CD14-positive monocyte (primary cell): ENCODE measurements around the gene RYR2. TPM values are rescaled to one million over a fixed set of nuclear protein-coding genes. Genes with fewer than 3 reads are reported as not detected.

Experiments used
- DNase-seq, 3 donors: peaks; one replicate each; pipeline ENCODE4 v3.0.0-alpha.2; 2011 to 2022
- H2AFZ ChIP-seq: 2 replicates; pipeline ENCODE4 v1.6.0; 2012; ENCODE audit warnings: mild to moderate bottlenecking, low read depth, low read length, inconsistent platforms; ENCODE audit not compliant: insufficient read depth, poor library complexity, severe bottlenecking
- H3K27ac ChIP-seq, 2 donors: 1 replicate in 1 of 2; 2 replicates in 1 of 2; pipeline ENCODE4 v1.5.1; 2012 to 2013; ENCODE audit warnings: low read length in 2 of 2, control low read depth in 1 of 2, inconsistent platforms in 1 of 2, low read depth in 1 of 2, mild to moderate bottlenecking in 1 of 2
- H3K27me3 ChIP-seq, 2 donors: one replicate each; pipeline versions ENCODE4 v1.6.0 to v1.6.1; 2011 to 2013; ENCODE audit warnings: low read length in 2 of 2; ENCODE audit not compliant: control insufficient read depth in 2 of 2, insufficient read depth in 2 of 2
- H3K36me3 ChIP-seq, 2 donors: replicated peaks in 1 of 2; 1 replicate in 1 of 2; 2 replicates in 1 of 2; pipeline versions ENCODE4 v1.5.1 to v1.6.1; 2012 to 2013; ENCODE audit warnings: low read length in 2 of 2, control low read depth in 1 of 2, inconsistent platforms in 1 of 2, mild to moderate bottlenecking in 1 of 2; ENCODE audit not compliant: insufficient read depth in 2 of 2, control insufficient read depth in 1 of 2
- H3K4me1 ChIP-seq, 2 donors: 1 replicate in 1 of 2; 2 replicates in 1 of 2; pipeline versions ENCODE4 v1.5.1 to v1.6.1; 2012 to 2013; ENCODE audit warnings: low read length in 2 of 2, control low read depth in 1 of 2, inconsistent platforms in 1 of 2, mild to moderate bottlenecking in 1 of 2, moderate library complexity in 1 of 2; ENCODE audit not compliant: insufficient read depth in 2 of 2, control insufficient read depth in 1 of 2
- H3K4me2 ChIP-seq: replicated peaks from 2 replicates; pipeline ENCODE3; 2012; ENCODE audit warnings: low read length, moderate library complexity, mild to moderate bottlenecking; ENCODE audit not compliant: poor library complexity, severe bottlenecking; ENCODE audit errors: extremely low read depth
- H3K4me3 ChIP-seq, 3 experiments: fragments of 200-600 bp in 1 of 3; sonication (generic) in 1 of 3; replicated peaks in 1 of 3; 1 replicate in 2 of 3; 2 replicates in 1 of 3; pipeline ENCODE4 v1.5.1; 2011 to 2013; ENCODE audit warnings: low read length in 3 of 3, mild to moderate bottlenecking in 3 of 3, control low read depth in 2 of 3, low read depth in 2 of 3, inconsistent platforms in 1 of 3, moderate library complexity in 1 of 3
- H3K79me2 ChIP-seq: 2 replicates; pipeline ENCODE4 v1.6.0; 2012; ENCODE audit warnings: mild to moderate bottlenecking, control low read depth, inconsistent platforms, low read length, moderate library complexity; ENCODE audit not compliant: insufficient read depth
- H3K9ac ChIP-seq: 2 replicates; pipeline ENCODE4 v1.6.0; 2017; ENCODE audit warnings: low read length, mild to moderate bottlenecking; ENCODE audit not compliant: insufficient read depth, poor library complexity, severe bottlenecking
- H3K9me3 ChIP-seq, 2 donors: replicated peaks in 1 of 2; 1 replicate in 1 of 2; 2 replicates in 1 of 2; pipeline versions ENCODE4 v1.5.1 to v1.6.1; 2012 to 2013; ENCODE audit warnings: low read length in 2 of 2, control low read depth in 1 of 2; ENCODE audit not compliant: control insufficient read depth in 1 of 2, insufficient read depth in 1 of 2
- H4K20me1 ChIP-seq: 2 replicates; pipeline ENCODE4 v1.6.0; 2012; ENCODE audit warnings: mild to moderate bottlenecking, low read length, control low read depth, moderate library complexity; ENCODE audit not compliant: insufficient read depth
- H3K27ac Mint-ChIP-seq, 7 donors: one replicate each; pipeline ENCODE4 v1.8.0; 2020; ENCODE audit warnings: mild to moderate bottlenecking in 7 of 7, mixed read lengths in 7 of 7, moderate library complexity in 6 of 7, inconsistent platforms in 2 of 7
- H3K27me3 Mint-ChIP-seq, 3 donors: one replicate each; pipeline ENCODE4 v1.8.0; 2021 to 2022; ENCODE audit warnings: low read depth in 3 of 3, mild to moderate bottlenecking in 3 of 3, mixed read lengths in 3 of 3, moderate library complexity in 3 of 3, inconsistent platforms in 1 of 3
- H3K36me3 Mint-ChIP-seq, 2 donors: one replicate each; pipeline ENCODE4 v1.8.0; 2020; ENCODE audit warnings: mixed read lengths in 2 of 2, inconsistent platforms in 1 of 2, mild to moderate bottlenecking in 1 of 2
- H3K4me1 Mint-ChIP-seq: one replicate; pipeline ENCODE4 v1.8.0; 2020; ENCODE audit warnings: mild to moderate bottlenecking, mixed read lengths
- H3K4me3 Mint-ChIP-seq, 2 donors: one replicate each; pipeline ENCODE4 v1.8.0; 2020; ENCODE audit warnings: mild to moderate bottlenecking in 2 of 2, mixed read lengths in 2 of 2, moderate library complexity in 1 of 2
- H3K9me3 Mint-ChIP-seq, 7 donors: one replicate each; pipeline ENCODE4 v1.8.0; 2020 to 2022; ENCODE audit warnings: mixed read lengths in 7 of 7, mild to moderate bottlenecking in 6 of 7, moderate library complexity in 6 of 7, inconsistent platforms in 2 of 7
- CTCF ChIP-seq: fragments of 200-600 bp; IDR thresholded peaks from one replicate; pipeline ENCODE4 v1.8.0; 2022; ENCODE audit warnings: antibody characterized with exemption, mild to moderate bottlenecking
- WGBS: methylation state at CpG from one replicate; pipeline ENCODE4 v1.1.5; 2013; ENCODE audit warnings: missing lambda C conversion rate; ENCODE audit not compliant: insufficient coverage; 5-methylcytosine and 5-hydroxymethylcytosine counted together
- intact Hi-C, 2 donors: fragments of 100-400 bp; cut with micrococcal nuclease; formaldehyde crosslinking; loops; one replicate each; pipeline versions ENCODE4 v1.15.0 to v1.15.1; 2023
- polyA plus RNA-seq, 3 donors: library from polyadenylated mRNA; depleted of rRNA in 1 of 3; unstranded in 2 of 3; stranded (reverse) in 1 of 3; fragments of 300-500 nt in 2 of 3; fragments of >200 nt in 1 of 3; fragmentation: Illumina TruSeq in 2 of 3; gene quantifications; 1 replicate in 2 of 3; 2 replicates in 1 of 3; pipeline ENCODE4 v1.2.3, GENCODE V29; 2012 to 2021

The RYR2 gene
- polyA plus RNA-seq, 3 donors: not detected

GRCh38 chr1:237748171-237748960 lies 706.4 kb downstream of the RYR2 start:
- Histone ChIP-seq H4K20me1 (no peaks in the 10 kb centered on the region), H3K27me3 (no peaks in the 10 kb centered on the region), H3K79me2 (no peaks in the 10 kb centered on the region), H3K9me3 (peaks cover 0 to 4% of the 10 kb centered on the region in 2 donors), H3K27ac (no peak overlapping the region), H3K9ac (no peak overlapping the region), H3K36me3 (no peaks in the 10 kb centered on the region), H2AFZ (no peak overlapping the region), H3K4me1 (no peaks in the 10 kb centered on the region), H3K4me2 (no peak overlapping the region), H3K4me3 (no peak overlapping the region)
- intact Hi-C loops: no loop called here
- H3K36me3 Mint-ChIP-seq: no peaks in the 10 kb centered on the region
- H3K4me1 Mint-ChIP-seq: no peaks in the 10 kb centered on the region
- no peak for TF ChIP-seq CTCF
- no peaks in the 10 kb centered on the region for H3K27me3 Mint-ChIP-seq
- peaks cover 0 to 2% (median 0%) of the 10 kb centered on the region in 7 donors for H3K9me3 Mint-ChIP-seq
- no peak overlapping the region for H3K27ac Mint-ChIP-seq
- no CpG with 5 or more reads among the region's 2 CpGs for WGBS
- no peak overlapping the region for H3K4me3 Mint-ChIP-seq
- no peak for DNase-seq

GRCh38 chr1:237749122-237749521 lies 707.1 kb downstream of the RYR2 start:
- no CpG with 5 or more reads among the region's 1 CpG for WGBS
- Mint-ChIP-seq H3K4me1 (no peaks in the 10 kb centered on the region), H3K27ac (no peak overlapping the region), H3K36me3 (no peaks in the 10 kb centered on the region), H3K9me3 (peaks cover 0 to 2% (median 0%) of the 10 kb centered on the region in 7 donors), H3K4me3 (no peak overlapping the region), H3K27me3 (no peaks in the 10 kb centered on the region)
- TF ChIP-seq CTCF: no peak
- H3K27ac ChIP-seq: no peak overlapping the region
- no peaks in the 10 kb centered on the region for H3K36me3 ChIP-seq
- H4K20me1 ChIP-seq: no peaks in the 10 kb centered on the region
- H2AFZ ChIP-seq: no peak overlapping the region
- intact Hi-C loops: no loop called here
- no peaks in the 10 kb centered on the region for H3K79me2 ChIP-seq
- H3K27me3 ChIP-seq: no peaks in the 10 kb centered on the region
- no peak overlapping the region for H3K9ac ChIP-seq
- no peak for DNase-seq
- H3K4me1 ChIP-seq: no peaks in the 10 kb centered on the region
- no peak overlapping the region for H3K4me2 ChIP-seq
- H3K9me3 ChIP-seq: peaks cover 0 to 4% of the 10 kb centered on the region in 2 donors
- H3K4me3 ChIP-seq: no peak overlapping the region
